RWPE1 (cell line): ENCODE measurements around the gene NT5DC3.

Experiments
- CTCF ChIA-PET: fragments of 350-600 bp; sonication (Branson Sonifier 250); formaldehyde crosslinking; extraction: SDS; loops from one replicate; lab custom pipeline; 2021; lab: Yijun Ruan, JAX
- POLR2A ChIA-PET: fragments of 400-600 bp; formaldehyde crosslinking; extraction: SDS; loops from one replicate; lab custom pipeline; 2020; ENCODE audit warnings: antibody characterized with exemption; ENCODE audit not compliant: low non-redundant PET; lab: Yijun Ruan, JAX
- DNase-seq: peaks from one replicate; pipeline ENCODE4 v3.0.0; 2012; ENCODE audit warnings: low spot score
- H3K27ac ChIP-seq: fragments of 450-650 bp; 2 replicates; pipeline ENCODE4 v1.5.1; 2017
- TF ChIP-seq, protein P1 (sequence below): fragments of 450-650 bp; conservative IDR thresholded peaks from 2 replicates; pipeline ENCODE4 v1.5.1; 2017; ENCODE audit warnings: low read depth, mild to moderate bottlenecking

NT5DC3 gene

DNA sequence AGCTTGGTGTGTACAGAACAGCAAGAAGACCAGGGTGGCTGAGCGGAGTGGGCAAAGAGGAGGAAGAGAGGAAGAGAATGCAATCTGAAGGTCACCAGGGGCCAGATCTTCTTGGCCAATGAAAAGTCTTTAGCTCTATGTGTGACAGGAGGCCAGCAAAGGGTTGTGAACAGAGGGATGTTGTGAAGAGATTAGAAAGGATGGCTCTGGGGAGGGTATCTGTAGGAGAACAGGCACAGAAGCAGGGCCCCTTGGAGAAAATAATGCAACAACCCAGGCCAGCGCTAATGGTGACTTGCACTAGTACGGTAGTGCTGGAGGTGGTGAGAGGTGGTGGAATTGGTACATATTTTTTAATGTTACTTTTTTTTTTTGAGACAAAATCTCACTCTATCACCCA is 97.2 kb downstream of the NT5DC3 start:
- POLR2A ChIA-PET: interaction anchor here (0.7 kb wide), 1 partner anchor 14 kb away, joined by 3 read pairs; no protein-coding TSS in a partner anchor
- H3K27ac ChIP-seq: no peak overlapping the region
- no peak for DNase-seq
- CTCF ChIA-PET: interaction anchor here (0.6 kb wide), 1 partner anchor 51 kb away, joined by 3 read pairs; no protein-coding TSS in a partner anchor
- TF ChIP-seq, protein P1, sequence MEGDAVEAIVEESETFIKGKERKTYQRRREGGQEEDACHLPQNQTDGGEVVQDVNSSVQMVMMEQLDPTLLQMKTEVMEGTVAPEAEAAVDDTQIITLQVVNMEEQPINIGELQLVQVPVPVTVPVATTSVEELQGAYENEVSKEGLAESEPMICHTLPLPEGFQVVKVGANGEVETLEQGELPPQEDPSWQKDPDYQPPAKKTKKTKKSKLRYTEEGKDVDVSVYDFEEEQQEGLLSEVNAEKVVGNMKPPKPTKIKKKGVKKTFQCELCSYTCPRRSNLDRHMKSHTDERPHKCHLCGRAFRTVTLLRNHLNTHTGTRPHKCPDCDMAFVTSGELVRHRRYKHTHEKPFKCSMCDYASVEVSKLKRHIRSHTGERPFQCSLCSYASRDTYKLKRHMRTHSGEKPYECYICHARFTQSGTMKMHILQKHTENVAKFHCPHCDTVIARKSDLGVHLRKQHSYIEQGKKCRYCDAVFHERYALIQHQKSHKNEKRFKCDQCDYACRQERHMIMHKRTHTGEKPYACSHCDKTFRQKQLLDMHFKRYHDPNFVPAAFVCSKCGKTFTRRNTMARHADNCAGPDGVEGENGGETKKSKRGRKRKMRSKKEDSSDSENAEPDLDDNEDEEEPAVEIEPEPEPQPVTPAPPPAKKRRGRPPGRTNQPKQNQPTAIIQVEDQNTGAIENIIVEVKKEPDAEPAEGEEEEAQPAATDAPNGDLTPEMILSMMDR: no peak

DNA sequence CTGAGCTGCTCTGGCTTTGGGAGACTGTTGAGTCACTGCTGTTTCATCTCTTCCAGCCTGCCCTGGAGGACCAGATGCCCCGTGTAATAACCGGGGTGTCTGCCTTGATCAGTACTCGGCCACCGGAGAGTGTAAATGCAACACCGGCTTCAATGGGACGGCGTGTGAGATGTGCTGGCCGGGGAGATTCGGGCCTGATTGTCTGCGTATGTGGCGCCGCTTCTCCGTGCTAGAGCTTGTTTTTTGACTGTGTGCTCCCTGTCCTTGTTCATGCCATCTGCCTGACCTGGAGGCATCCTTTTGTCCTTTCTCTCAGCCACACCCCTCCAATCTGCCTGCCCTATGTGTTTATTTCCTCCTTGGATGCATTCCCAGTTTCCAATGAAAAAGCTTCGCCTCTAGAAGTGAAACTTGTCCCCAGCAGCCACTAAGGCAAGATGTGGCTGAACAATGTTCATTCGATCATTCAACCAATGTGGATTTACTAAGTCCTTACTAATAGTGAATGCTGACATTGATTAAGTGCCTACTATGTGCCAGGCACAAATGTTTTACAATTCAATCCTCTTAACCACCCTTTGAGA is 98.6 kb downstream of the NT5DC3 start:
- ChIA-PET POLR2A (no interaction called here), CTCF (interaction anchor here (0.6 kb wide), 1 partner anchor 157 kb away, joined by 5 read pairs; no protein-coding TSS in a partner anchor)
- TF ChIP-seq, protein P1: no peak
- 0 out of 2 replicates have a peak overlapping the region, but pooled peaks have one; percentile 26 for H3K27ac ChIP-seq
- peak; percentile 16 for DNase-seq

DNA sequence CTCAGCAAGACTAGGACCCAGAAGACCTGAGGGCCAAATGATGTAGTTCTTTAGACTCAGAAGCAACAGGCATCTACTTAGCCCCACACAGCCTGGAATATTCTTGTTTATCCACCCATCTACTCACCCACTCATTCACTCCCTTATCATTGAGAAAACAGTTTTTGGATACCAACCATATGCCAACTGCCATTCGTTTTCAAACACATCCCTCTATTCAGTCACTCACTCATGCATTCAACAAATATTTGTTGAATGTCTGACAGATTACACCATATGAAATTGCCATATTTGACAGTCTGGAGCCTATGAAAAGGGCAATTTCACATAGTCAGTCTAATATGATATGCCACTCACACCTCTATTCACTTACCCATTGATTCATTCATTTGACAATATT is 103.2 kb downstream of the NT5DC3 start:
- H3K27ac ChIP-seq: no peak overlapping the region
- CTCF ChIA-PET: no interaction called here
- DNase-seq: no peak
- TF ChIP-seq, protein P1: no peak
- POLR2A ChIA-PET: no interaction called here

DNA sequence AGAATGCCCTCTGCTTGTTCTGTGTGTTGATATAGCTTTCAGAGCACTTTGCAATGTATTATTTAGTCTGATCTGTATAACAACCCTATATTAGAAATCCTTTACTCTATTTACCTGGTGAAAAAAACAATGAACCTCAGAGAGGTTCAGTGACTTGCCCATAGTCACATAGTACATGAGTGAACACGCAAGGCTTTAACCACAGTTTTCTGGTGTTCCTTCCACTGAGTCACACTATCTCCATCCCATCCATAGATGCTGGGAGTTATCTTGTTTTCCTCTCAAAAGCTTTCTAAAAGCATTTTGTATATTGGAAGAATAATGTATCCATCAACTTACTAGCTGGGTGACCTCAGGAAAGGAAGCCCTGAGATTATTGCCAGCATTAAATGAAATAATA is 104.5 kb downstream of the NT5DC3 start:
- CTCF ChIA-PET: no interaction called here
- TF ChIP-seq, protein P1: no peak
- POLR2A ChIA-PET: no interaction called here
- no peak for DNase-seq
- no peak overlapping the region for H3K27ac ChIP-seq

DNA sequence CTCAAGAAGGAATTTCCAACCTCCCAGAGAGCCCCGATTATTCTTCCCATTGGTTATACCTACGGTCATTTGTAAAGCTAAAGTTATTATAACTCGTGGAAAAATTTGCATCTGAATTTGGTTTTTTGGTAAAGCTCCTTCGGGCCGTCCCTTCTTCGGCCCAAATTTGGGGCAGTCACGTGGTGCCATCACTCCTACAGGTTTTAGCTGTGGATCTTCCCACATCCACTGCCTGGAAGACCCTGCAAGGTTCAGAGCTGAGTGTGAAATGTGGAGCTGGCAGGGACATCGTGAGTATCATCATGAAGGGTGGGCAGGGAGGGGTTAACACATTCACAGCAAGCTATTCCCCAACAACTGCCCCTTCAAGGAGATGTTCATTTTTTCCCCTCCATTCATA is 105.7 kb downstream of the NT5DC3 start:
- ChIA-PET POLR2A (no interaction called here), CTCF (no interaction called here)
- H3K27ac ChIP-seq: no peak overlapping the region
- no peak for DNase-seq
- TF ChIP-seq, protein P1: no peak

DNA sequence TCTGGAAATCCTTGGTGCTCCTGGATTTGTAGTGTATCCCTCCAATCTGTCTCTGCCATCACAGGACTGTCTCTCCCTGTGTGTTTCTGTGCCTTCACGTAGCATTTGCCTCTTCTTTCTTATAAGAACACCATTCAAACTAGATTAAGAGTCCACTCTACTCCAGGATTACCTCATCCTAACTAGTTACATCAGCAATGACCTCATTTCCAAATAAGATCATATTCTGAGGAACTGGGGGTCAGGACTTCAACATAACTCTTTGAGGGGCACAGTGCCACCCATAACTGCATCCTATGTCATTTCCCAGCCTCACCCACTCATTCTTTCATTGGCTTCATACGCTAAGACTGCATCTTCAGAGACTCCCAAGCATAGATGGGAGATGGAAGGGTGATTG is 106.2 kb downstream of the NT5DC3 start:
- no peak for DNase-seq
- POLR2A ChIA-PET: no interaction called here
- CTCF ChIA-PET: no interaction called here
- H3K27ac ChIP-seq: no peak overlapping the region
- TF ChIP-seq, protein P1: no peak
